OCI-LY7 (cell line): ENCODE measurements around the gene SERPINH1.

Source experiments
- EZH2phosphoT487 ChIP-seq: fragments of 200-600 bp; sonication (generic); IDR thresholded peaks from 2 replicates; pipeline ENCODE4 v1.6.1; 2018; ENCODE audit warnings: low read depth, borderline replicate concordance, mild to moderate bottlenecking, mixed run types, antibody characterized with exemption, low read length, moderate library complexity, mixed read lengths
- TF ChIP-seq, protein P1 (sequence below): fragments of 200-600 bp; sonication (generic); conservative IDR thresholded peaks from 2 replicates; pipeline ENCODE4 v1.5.1; 2014; ENCODE audit warnings: mild to moderate bottlenecking, antibody characterized with exemption, low read length, moderate library complexity, mixed read lengths

DNA sequence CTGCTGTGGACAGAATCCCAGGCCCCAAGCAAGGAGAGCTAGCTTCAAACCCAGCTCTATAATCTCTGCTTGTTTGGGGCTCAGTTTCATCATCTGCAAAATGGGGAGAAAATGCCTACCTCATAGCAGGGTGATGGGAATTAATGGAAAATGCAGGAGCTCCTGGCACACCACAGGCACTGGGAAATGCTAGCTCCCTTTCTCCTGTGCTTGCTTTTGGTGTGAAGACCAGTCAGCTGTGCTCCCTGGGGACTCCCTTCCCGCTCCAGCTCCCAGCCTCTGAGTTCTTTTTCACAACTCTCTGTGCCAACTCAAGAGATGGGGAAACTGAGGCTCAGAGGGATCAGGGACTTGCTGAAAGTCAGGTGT, 8.2 kb upstream of the SERPINH1 start:
- TF ChIP-seq, protein P1, sequence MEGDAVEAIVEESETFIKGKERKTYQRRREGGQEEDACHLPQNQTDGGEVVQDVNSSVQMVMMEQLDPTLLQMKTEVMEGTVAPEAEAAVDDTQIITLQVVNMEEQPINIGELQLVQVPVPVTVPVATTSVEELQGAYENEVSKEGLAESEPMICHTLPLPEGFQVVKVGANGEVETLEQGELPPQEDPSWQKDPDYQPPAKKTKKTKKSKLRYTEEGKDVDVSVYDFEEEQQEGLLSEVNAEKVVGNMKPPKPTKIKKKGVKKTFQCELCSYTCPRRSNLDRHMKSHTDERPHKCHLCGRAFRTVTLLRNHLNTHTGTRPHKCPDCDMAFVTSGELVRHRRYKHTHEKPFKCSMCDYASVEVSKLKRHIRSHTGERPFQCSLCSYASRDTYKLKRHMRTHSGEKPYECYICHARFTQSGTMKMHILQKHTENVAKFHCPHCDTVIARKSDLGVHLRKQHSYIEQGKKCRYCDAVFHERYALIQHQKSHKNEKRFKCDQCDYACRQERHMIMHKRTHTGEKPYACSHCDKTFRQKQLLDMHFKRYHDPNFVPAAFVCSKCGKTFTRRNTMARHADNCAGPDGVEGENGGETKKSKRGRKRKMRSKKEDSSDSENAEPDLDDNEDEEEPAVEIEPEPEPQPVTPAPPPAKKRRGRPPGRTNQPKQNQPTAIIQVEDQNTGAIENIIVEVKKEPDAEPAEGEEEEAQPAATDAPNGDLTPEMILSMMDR = no peak
- no peak for TF ChIP-seq EZH2phosphoT487
